ENCODE measurements around the gene TECRL.

TECRL gene

DNA sequence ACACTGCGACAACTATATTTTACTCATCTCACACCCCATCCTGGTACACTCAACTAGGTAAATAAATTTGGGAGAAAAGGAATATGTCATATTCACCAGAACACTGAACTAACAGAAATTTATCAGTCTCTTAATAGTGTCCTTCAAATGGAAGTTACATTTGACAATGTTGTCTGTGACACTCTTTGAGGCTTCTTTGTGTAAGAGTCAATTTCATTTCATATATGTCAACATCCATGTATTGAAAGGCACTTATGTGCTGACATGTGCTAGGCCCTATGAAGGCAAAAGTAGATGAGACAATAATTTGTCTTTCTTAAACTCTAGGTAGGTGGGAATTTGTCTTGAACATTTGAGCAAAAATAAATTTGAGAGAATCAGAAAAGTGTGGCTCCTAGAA lies 82.0 kb downstream of the TECRL start:
- no peak for DNase-seq (ENCODE audit: low read depth, low spot score)

- no peak for DNase-seq (ENCODE audit: low read depth, low spot score)
These were observed 82.7 kb downstream of the TECRL start for GRCh38 chr4:64326507-64326906.

DNA sequence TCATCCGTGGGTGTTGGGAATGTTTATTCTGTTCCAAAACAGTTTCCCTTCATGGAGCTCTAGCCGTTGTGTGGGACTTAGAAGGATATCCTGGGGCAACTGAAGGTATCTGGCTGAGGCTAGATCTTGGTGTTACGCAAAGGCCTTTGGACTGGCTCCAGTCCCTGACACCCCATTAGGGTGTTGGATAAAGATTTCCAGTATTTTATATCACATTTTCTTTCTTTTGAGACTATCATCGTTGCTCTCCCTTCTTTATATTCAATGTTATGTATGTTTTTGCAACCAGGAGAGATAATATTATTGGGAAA lies 103.0 kb downstream of the TECRL start:
- no peak for DNase-seq (ENCODE audit: low read depth, low spot score)

- DNase-seq (ENCODE audit: low read depth, low spot score): no peak
These were observed 103.5 kb downstream of the TECRL start for GRCh38 chr4:64305565-64306254.

DNA sequence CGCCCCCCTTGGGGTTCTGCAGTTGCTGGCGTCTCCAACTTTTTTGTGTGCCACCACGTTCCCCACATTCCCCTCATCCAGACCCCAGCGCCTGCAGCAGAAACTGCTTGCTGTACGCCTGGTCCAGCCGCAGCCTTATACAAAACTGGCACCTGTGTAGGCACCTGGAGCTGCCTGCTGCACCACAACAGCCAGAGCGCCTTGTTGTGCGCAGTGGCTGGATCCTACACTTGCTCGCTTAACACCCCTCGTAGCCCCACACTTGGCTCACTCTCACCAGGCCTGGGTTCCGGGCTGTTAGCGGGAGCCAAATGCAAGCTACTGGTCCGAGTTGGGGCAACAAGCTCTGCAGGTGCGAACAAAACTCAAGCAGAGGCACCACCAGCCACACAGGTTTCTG lies 136.8 kb downstream of the TECRL start:
- no peak for DNase-seq (ENCODE audit: low read depth, low spot score)

GRCh38 chr4:64271601-64272081 lies 137.6 kb downstream of the TECRL start:
- DNase-seq (ENCODE audit: low read depth, low spot score): no peak

DNA sequence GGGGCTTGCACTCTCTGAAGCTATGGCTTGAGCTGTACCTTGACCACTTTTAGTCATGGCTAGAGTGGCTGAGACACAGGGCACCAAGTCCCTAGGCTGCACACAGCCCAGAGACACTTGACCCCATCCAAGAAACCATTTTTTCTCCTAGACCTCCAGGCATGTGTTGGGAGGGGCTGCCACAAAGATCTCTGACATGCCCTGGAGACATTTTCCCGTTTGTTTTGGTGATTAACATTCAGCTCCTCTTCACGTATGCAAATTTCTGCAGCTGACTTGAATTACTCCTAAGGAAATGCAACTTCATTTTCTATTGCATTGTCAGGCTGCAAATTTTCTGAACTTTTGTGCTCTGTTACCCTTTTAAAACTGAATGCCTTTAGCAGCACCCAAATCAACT lies 142.6 kb downstream of the TECRL start:
- DNase-seq (ENCODE audit: low read depth, low spot score): no peak

GRCh38 chr4:64266263-64266662 lies 143.0 kb downstream of the TECRL start:
- no peak for DNase-seq (ENCODE audit: low read depth, low spot score)

GRCh38 chr4:64251781-64252180 lies 157.5 kb downstream of the TECRL start:
- no peak for DNase-seq (ENCODE audit: low read depth, low spot score)

GRCh38 chr4:64250488-64250887 lies 158.8 kb downstream of the TECRL start:
- DNase-seq (ENCODE audit: low read depth, low spot score): no peak

- no peak for DNase-seq (ENCODE audit: low read depth, low spot score)
These were observed 159.2 kb downstream of the TECRL start for GRCh38 chr4:64250061-64250460.

- no peak for DNase-seq (ENCODE audit: low read depth, low spot score)
These were observed 161.1 kb downstream of the TECRL start for GRCh38 chr4:64248186-64248585.

DNA sequence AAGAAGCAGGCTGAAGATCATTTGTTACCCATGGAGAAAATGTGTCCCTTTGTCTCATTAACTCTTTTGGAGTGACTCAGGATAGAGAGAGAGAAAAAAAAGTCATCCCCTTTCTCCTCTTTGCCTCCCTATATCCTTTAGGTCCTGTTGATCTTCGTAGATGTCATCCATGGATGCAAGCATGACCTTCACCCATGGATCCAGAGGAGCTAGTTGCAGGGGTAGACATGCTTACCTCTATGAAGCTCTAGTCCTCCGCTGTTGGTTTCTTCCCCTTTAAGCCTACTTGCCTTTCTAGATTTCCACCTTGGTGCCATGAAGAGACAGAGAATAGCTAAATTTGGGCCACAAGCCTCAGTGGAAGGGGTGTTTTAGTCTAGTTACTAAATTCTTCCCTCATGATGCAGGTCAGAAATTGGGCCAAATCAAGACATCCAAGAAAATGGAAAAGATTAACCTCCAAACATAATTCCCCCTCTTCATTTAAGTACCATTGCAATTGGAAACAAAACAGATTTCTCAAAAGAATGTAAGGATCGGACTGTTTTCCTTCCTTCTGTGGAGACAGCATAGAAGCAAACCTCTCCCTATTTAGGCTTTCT lies 178.4 kb downstream of the TECRL start:
- DNase-seq (ENCODE audit: low read depth, low spot score): no peak

Measured in smooth muscle cell of the brain vasculature (primary cell).